Measurements from ENCODE around the gene ZMYND12. TPM values are rescaled to one million over a fixed set of nuclear protein-coding genes. Genes with fewer than 3 reads are reported as not detected.

The ZMYND12 gene
- total RNA-seq, 1 donor from 2014 or later, result 0.40 TPM

DNA sequence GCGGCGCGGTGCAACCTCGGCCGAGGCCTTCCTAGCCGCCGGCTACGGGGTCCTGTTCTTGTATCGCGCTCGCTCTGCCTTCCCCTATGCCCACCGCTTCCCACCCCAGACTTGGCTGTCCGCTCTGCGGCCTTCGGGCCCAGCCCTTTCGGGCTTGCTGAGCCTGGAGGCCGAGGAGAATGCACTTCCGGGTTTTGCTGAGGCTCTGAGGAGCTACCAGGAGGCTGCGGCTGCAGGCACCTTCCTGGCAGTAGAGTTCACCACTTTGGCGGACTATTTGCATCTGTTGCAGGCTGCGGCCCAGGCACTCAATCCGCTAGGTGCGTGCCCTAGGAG is 900 bp upstream of the ZMYND12 start:
- Mint-ChIP-seq H3K36me3 (ENCODE audit: unreplicated experiment) (peaks cover 16% of the 10 kb centered on the region), H3K4me1 (ENCODE audit: unreplicated experiment) (peaks cover 22% of the 10 kb centered on the region)
- TF ChIP-seq, protein P1, sequence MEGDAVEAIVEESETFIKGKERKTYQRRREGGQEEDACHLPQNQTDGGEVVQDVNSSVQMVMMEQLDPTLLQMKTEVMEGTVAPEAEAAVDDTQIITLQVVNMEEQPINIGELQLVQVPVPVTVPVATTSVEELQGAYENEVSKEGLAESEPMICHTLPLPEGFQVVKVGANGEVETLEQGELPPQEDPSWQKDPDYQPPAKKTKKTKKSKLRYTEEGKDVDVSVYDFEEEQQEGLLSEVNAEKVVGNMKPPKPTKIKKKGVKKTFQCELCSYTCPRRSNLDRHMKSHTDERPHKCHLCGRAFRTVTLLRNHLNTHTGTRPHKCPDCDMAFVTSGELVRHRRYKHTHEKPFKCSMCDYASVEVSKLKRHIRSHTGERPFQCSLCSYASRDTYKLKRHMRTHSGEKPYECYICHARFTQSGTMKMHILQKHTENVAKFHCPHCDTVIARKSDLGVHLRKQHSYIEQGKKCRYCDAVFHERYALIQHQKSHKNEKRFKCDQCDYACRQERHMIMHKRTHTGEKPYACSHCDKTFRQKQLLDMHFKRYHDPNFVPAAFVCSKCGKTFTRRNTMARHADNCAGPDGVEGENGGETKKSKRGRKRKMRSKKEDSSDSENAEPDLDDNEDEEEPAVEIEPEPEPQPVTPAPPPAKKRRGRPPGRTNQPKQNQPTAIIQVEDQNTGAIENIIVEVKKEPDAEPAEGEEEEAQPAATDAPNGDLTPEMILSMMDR (IDR thresholded peaks at IDR 0.05), result no peak

DNA sequence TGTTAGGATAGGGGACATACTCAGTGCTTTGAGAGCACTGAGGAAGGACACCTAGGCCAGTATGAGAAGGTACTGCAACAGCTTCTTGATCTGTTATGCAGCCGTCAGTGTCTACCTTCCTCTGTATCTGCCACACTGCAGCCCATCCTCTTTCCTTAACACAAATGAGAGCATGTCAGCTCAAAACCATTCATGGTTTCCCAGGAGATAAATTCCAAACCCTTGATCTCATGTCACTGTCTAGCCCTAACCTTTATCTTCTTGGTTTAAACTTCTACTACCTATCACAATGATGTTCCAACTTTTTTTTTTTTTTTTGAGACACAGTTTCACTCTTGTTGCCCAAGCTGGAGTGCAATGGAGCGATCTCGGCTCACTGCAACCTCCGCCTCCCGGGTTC is 1.4 kb downstream of the ZMYND12 start:
- TF ChIP-seq, protein P1 (IDR thresholded peaks at IDR 0.05), result no peak
- Mint-ChIP-seq H3K36me3 (ENCODE audit: unreplicated experiment) (peaks cover 12% of the 10 kb centered on the region), H3K9me3 (ENCODE audit: unreplicated experiment) (no peaks in the 10 kb centered on the region), H3K4me3 (ENCODE audit: unreplicated experiment) (peak overlapping the region; percentile 34), H3K27ac (ENCODE audit: unreplicated experiment) (no peak overlapping the region), H3K4me1 (ENCODE audit: unreplicated experiment) (peaks cover 21% of the 10 kb centered on the region), H3K27me3 (ENCODE audit: unreplicated experiment) (peaks cover 25% of the 10 kb centered on the region)
- no peak for DNase-seq (ENCODE audit: extremely low spot score, unreplicated experiment)

More for the DNA sequence above, 900 bp upstream of the ZMYND12 start:
- peak overlapping the region; percentile 92 for H3K4me3 Mint-ChIP-seq (ENCODE audit: unreplicated experiment)
- no peak for DNase-seq (ENCODE audit: extremely low spot score, unreplicated experiment)
- H3K9me3 Mint-ChIP-seq (ENCODE audit: unreplicated experiment), result no peaks in the 10 kb centered on the region
- H3K27ac Mint-ChIP-seq (ENCODE audit: unreplicated experiment), result peak overlapping the region; percentile 96
- H3K27me3 Mint-ChIP-seq (ENCODE audit: unreplicated experiment), result peaks cover 11% of the 10 kb centered on the region

DNA sequence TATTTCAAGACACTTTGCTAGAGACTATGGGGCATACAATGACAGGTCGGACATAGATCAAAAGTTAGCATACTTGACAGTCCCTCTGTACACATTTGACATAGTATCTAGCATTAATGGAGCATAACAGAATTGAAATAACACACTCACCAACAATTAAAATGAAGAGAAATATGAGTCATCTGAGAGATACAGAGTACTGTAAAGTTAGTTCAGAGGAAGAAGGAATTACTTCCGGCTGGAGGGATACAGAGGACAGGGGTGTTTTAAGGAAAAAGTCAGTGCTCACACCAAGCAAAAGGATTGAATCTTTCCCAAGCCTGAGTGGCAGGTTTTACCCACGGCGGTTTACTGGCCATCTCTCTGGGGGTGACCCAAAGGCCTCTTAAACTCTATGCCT is 2.4 kb downstream of the ZMYND12 start:
- Mint-ChIP-seq H3K27me3 (ENCODE audit: unreplicated experiment) (peaks cover 30% of the 10 kb centered on the region), H3K4me3 (ENCODE audit: unreplicated experiment) (no peak overlapping the region), H3K36me3 (ENCODE audit: unreplicated experiment) (peaks cover 6% of the 10 kb centered on the region), H3K9me3 (ENCODE audit: unreplicated experiment) (no peaks in the 10 kb centered on the region), H3K27ac (ENCODE audit: unreplicated experiment) (no peak overlapping the region), H3K4me1 (ENCODE audit: unreplicated experiment) (peaks cover 21% of the 10 kb centered on the region)
- no peak for DNase-seq (ENCODE audit: extremely low spot score, unreplicated experiment)
- TF ChIP-seq, protein P1 (IDR thresholded peaks at IDR 0.05), result no peak

DNA sequence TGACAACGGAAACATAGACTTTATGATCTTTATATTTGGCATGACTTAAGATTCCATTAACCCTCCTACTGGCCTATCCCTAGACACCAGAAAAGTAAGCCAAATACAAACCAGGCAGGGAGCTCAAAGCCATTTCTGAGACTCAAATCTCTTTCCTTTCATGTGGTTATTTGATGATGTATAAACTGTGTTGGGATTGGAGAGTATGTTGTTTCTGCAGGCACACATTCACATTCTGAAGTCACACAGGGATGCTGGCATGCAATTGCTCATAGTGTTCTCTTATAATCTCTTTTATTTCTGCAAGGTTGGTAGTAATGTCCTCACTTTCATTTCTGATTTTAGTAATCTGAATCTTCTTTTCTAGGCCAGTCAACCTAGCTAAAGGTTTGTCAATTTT is 5.8 kb downstream of the ZMYND12 start:
- DNase-seq (ENCODE audit: extremely low spot score, unreplicated experiment), result no peak
- Mint-ChIP-seq H3K9me3 (ENCODE audit: unreplicated experiment) (no peaks in the 10 kb centered on the region), H3K27ac (ENCODE audit: unreplicated experiment) (no peak overlapping the region), H3K4me3 (ENCODE audit: unreplicated experiment) (no peak overlapping the region), H3K27me3 (ENCODE audit: unreplicated experiment) (peaks cover 50% of the 10 kb centered on the region), H3K36me3 (ENCODE audit: unreplicated experiment) (no peaks in the 10 kb centered on the region), H3K4me1 (ENCODE audit: unreplicated experiment) (no peaks in the 10 kb centered on the region)
- TF ChIP-seq, protein P1 (IDR thresholded peaks at IDR 0.05), result no peak

DNA sequence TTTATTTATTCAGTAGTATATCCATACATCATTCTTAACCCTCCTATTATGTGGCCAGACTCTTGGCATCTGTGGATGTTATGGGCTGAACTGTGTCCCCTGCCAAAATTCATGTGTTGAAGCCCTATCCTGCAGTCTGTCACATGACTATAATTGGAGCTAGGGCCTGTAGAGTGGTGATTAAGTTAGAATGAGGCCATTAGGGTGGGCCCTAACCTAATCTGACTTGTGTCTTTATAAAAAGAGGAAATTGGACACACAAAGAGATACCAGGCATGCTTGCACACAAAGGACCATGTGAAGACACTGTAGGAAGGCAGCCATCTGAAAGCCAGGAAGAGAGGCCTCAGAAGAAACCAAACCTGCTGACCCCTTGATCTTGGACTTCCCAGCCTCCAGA is 6.6 kb downstream of the ZMYND12 start:
- Mint-ChIP-seq H3K36me3 (ENCODE audit: unreplicated experiment) (no peaks in the 10 kb centered on the region), H3K27ac (ENCODE audit: unreplicated experiment) (no peak overlapping the region), H3K4me1 (ENCODE audit: unreplicated experiment) (no peaks in the 10 kb centered on the region), H3K4me3 (ENCODE audit: unreplicated experiment) (no peak overlapping the region), H3K27me3 (ENCODE audit: unreplicated experiment) (peaks cover 50% of the 10 kb centered on the region), H3K9me3 (ENCODE audit: unreplicated experiment) (no peaks in the 10 kb centered on the region)
- TF ChIP-seq, protein P1 (IDR thresholded peaks at IDR 0.05), result no peak
- DNase-seq (ENCODE audit: extremely low spot score, unreplicated experiment), result no peak

Data from osteocyte (in vitro differentiated cells).